Cerebellar nuclear complex (tissue), 1 donor: ENCODE measurements around the gene TNS3.

Experiments
- DNase-seq, 2 experiments: peaks; one replicate each; lab custom pipeline; 2025; lab: John Stamatoyannopoulos, UW

TNS3 gene

GRCh38 chr7:47303695-47304453, 278.0 kb downstream of the TNS3 start:
- no peak for DNase-seq

DNA sequence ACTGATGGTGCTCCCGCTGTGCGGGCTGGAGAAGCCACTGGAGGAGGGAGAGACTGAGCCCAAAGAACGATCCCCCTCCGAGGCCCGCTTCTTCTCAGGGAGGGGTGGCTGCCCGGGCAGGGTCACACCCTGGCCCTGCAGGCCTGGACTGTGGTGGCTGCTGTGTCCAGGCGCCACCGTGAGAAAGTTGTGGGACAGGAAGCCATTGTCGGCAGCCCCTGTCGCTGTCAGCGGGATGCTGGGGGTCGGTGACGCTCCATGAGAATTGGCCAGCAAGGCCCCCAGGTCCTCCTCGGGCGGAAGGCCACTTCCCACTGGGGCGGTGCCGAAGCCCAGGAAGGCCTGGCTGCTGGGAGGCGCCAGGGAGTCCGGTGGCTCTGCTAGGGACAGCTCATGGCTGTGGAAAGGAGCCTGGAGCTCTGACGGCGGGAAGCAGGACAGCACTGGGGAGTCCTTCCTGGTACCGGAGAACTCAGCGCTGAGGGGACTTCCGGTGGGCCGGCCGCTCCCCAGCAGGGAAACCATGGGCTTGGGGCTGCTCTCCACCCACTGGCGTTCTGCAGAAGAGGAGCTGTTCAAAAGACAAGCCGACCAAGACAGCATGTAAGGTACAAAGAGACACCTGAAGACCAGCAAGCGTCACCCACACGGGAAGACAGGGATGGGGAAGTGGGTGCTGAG, 278.8 kb downstream of the TNS3 start:
- no peak for DNase-seq

- DNase-seq = no peak
These were observed 279.4 kb downstream of the TNS3 start for GRCh38 chr7:47302560-47302959.

- no peak for DNase-seq
These were observed 280.1 kb downstream of the TNS3 start for GRCh38 chr7:47301657-47302295.

DNA sequence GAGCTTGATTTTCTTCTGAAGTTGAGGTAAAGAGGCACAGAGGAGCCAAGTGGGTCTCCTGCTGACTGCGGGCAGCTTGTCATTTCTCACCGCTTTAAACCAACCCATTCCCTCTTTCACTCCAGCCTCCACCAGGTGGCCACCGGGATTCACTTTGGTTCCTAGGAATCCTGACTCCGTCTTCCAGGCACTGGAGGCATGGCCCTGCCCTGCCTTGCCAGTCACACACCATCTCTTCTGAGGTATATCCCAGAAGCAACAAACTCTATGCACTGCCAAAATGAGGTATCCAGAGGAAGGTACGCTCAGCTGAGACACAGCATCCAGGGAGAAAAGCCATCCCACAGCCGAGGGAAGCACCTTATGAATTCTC, 280.8 kb downstream of the TNS3 start:
- DNase-seq = no peak

DNA sequence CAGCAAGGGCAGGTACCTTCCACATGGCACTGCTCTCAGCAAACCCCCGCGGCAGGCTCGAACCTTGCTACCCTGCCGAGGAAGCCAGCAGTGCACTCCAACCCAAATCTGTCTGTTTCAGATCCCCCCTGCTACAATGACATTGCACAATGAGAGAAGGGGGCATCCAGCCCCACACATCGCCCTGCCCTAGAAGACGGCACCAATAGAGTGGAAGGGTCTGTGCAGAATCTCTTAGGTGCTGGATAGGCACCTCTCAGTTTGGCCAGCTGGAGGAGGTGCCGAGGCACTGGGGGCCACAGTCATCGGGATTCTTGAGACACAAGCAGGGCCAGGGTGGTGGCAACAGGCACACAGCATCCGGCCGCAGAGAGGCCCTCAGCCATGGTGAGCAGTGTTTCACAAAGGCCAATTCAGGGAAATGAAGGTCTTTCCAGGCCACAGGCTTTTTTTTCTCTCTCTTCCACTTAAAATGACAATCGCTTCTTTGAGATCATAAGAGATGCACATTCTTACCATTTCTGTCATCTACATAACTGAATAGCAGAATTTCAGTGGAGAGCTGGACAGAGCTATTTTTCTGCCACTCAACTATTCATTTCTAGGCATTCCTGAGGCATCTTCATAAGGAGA, 281.3 kb downstream of the TNS3 start:
- no peak for DNase-seq

- DNase-seq = no peak
These were observed 282.4 kb downstream of the TNS3 start for GRCh38 chr7:47299496-47299895.

- no peak for DNase-seq
These were observed 283.3 kb downstream of the TNS3 start for GRCh38 chr7:47298636-47299035.

GRCh38 chr7:47297120-47297519, 284.8 kb downstream of the TNS3 start:
- DNase-seq = no peak

- no peak for DNase-seq
These were observed 286.3 kb downstream of the TNS3 start for GRCh38 chr7:47295606-47296005.

GRCh38 chr7:47294556-47295222, 287.2 kb downstream of the TNS3 start:
- DNase-seq = no peak

DNA sequence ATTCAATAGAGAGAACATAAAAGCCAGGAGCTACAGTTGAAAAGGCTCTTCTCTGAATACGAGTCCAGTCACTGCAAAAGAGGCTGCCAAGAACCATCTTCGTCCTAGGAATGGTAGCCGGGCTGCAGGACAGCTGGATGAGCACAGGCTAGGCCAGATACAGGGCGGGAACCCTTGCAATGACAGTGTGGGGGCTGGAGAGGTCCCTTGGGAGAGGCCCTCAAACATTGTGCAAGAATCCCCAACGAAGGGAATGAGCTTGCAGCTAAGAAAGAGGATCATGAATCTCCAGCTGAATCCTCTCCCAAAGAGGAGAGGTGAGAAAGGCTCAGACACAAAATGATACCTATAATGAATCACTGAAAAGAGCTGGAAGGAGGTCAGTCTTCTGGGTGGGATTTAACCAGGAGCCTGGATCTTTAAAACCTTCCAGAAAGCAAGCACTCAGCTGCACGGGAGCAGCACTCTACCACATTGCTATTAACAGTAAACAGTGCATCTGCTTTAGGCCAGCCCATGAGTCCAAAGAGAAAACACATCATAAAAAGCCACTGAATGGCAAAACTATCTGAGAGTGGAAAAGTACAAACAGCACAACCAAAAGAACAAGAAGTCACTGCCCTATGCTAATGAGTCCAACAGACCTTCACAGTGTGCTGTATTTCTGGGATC, 287.9 kb downstream of the TNS3 start:
- no peak for DNase-seq

- no peak for DNase-seq
These were observed 289.0 kb downstream of the TNS3 start for GRCh38 chr7:47292832-47293309.

DNA sequence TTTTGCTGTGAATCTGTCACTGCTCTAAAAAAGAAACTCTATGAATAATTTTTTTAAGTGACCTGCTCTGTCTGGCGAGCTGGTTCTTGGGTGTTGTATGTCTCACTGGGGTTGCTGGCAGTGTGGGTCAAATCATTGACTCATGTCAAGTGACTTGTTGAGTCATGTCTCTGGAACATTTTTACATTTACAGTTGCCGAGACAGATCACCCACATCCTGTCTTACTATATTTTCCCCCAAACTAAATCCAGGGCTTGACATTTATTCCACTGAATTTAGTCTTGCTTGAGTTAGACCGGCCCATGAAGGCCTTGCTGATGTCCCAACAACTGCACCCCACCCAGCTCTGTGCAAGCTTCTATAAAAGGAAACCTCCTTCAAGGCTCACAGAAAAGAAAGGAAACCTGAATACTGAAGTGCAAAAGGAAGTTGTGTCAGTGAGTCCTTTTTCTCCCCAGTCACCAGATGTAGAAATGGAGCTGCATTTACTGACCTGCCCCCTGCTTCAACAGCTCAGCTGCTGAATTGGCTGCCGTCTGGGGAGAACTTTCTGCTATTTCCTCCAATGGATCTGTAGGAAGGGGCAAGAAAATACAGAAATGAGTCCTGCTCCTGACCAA, 290.3 kb downstream of the TNS3 start:
- no peak for DNase-seq

- DNase-seq = no peak
These were observed 291.0 kb downstream of the TNS3 start for GRCh38 chr7:47290867-47291266.

DNA sequence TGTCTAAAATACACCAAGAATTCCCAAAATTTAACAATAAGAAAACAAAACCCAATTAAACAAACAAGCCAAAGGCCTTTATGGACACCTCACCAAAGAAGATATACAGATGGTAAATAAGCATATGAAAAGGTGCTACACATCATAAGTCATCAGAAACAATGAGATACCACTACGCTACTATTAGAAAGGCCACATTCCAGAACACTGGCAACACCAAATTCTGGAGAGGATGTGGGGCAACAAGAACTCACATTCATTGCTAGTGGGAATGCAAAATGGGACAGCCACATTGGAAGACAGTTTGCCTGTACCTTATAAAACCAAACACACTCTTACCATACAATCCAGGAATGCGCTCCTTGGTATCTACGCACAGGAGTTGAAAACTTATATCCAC, 291.4 kb downstream of the TNS3 start:
- no peak for DNase-seq

DNA sequence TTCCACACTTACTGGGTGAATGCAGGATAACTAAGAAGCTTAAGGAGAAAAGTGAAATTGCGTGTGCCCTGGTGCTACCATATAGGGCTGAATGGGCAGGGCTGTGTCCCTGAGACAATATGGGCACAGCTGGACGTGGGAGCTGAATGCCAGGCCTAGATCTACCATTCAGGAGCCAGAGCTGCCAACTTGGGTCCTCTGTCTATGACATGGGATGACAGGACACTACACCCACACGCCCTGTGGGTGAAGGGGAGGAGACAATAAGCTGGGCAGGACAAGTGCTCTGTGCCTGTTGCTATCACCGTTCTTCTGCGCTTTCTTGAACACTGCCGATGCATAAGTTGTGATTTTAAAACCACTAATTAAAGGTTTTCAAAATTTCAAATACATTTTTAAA, 293.9 kb downstream of the TNS3 start:
- no peak for DNase-seq

- DNase-seq = peak in 1 of 2 experiments; percentile 71
These were observed 295.9 kb downstream of the TNS3 start for GRCh38 chr7:47285860-47286491.

- DNase-seq = no peak
These were observed 296.9 kb downstream of the TNS3 start for GRCh38 chr7:47284691-47285635.
